Myometrial cell (primary cell): ENCODE measurements around the gene PDIA4. TPM values are rescaled to one million over a fixed set of nuclear protein-coding genes. Genes with fewer than 3 reads are reported as not detected.

ENCODE experiments used
- total RNA-seq: library from RNA; depleted of rRNA; stranded (reverse); fragments of >200 nt; gene quantifications from 2 replicates; pipeline ENCODE4 v1.2.3, GENCODE V29; 2015

Gene PDIA4, protein sequence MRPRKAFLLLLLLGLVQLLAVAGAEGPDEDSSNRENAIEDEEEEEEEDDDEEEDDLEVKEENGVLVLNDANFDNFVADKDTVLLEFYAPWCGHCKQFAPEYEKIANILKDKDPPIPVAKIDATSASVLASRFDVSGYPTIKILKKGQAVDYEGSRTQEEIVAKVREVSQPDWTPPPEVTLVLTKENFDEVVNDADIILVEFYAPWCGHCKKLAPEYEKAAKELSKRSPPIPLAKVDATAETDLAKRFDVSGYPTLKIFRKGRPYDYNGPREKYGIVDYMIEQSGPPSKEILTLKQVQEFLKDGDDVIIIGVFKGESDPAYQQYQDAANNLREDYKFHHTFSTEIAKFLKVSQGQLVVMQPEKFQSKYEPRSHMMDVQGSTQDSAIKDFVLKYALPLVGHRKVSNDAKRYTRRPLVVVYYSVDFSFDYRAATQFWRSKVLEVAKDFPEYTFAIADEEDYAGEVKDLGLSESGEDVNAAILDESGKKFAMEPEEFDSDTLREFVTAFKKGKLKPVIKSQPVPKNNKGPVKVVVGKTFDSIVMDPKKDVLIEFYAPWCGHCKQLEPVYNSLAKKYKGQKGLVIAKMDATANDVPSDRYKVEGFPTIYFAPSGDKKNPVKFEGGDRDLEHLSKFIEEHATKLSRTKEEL
- total RNA-seq, result 339 and 359 TPM in 2 replicates

DNA sequence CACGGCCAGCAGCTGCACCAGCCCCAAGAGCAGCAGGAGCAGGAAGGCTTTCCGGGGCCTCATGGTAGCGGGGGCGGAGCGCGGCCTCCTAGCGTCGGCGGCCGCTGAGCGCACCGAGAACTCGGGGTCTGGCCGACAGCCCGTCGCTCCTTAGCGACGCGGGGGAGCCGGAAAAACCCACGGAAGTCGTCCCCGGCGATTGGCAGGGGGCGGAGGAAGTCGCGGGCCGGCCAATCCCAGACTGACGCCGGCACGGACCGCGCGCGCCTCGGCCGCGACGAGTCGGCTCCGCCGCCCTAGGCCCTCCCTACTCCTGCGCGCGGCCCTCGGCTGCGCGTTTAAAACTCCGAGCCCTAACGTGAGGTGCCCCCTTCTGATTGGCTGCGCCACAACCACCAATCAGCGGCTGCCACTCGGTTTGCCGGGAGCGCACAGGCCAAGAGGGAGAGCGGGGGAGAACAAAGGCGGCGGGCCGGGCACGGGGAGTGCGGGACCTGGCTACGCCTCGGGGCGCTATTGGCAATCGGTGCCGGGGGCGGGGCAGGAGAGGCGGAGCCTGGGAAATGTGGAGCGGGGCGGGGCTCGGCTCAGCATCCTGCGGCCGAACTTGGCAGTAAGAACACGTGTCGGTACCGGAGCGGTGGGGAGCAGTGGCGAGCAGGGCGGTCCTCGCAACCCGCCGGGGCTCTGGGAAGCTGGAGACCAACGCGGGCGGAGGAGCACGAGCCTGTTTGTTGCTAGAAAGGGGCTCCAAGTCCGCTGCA lies at the start of gene PDIA4:
TSS of gene PDIA4 (minus strand) at position 160 of the 764 bp plus-strand sequence. CDS start at position 63, 97 bp downstream.

Other genes with a start within 250 kb of the PDIA4 start
- gene EZH2, start 144.2 kb downstream of the PDIA4 start, total RNA-seq, result 7.8 and 11.8 TPM in 2 replicates
- 3.2 and 3.7 TPM in 2 replicates for gene ZNF786, start 62.2 kb upstream of the PDIA4 start, total RNA-seq
- 1.1 and 1.4 TPM in 2 replicates for gene ZNF425, start 97.8 kb upstream of the PDIA4 start, total RNA-seq
- 8.5 and 9.5 TPM in 2 replicates for gene ZNF398, start 118.9 kb upstream of the PDIA4 start, total RNA-seq
- gene ZNF282, start 167.0 kb upstream of the PDIA4 start, total RNA-seq, result 17.0 and 19.5 TPM in 2 replicates
- 4.0 and 5.0 TPM in 2 replicates for gene ZNF212, start 211.1 kb upstream of the PDIA4 start, total RNA-seq
- 3.0 and 4.6 TPM in 2 replicates for gene ZNF783, start 233.7 kb upstream of the PDIA4 start, total RNA-seq